HFFc6 (cell line): ENCODE results near the gene TWIST1. TPM values are rescaled to one million over a fixed set of nuclear protein-coding genes. Genes with fewer than 3 reads are reported as not detected.
A peak's percentile ranks its signal among the peaks of the same experiment; 100 is the strongest.

Experiments
- DNase-seq: peaks from one replicate; pipeline ENCODE4 v3.0.0-alpha.2; 2018
- H3K27ac Mint-ChIP-seq: 2 replicates; pipeline ENCODE4 v1.8.0; 2020; ENCODE audit warnings: mild to moderate bottlenecking, mixed read lengths
- H3K27me3 Mint-ChIP-seq: 2 replicates; pipeline ENCODE4 v1.8.0; 2021; ENCODE audit warnings: mild to moderate bottlenecking, moderate library complexity, mixed read lengths; ENCODE audit not compliant: insufficient read depth
- H3K36me3 Mint-ChIP-seq: 2 replicates; pipeline ENCODE4 v1.8.0; 2021; ENCODE audit warnings: low read depth, mixed read lengths
- H3K4me1 Mint-ChIP-seq: 2 replicates; pipeline ENCODE4 v1.8.0; 2020; ENCODE audit warnings: low read depth, mixed read lengths
- H3K4me3 Mint-ChIP-seq: 2 replicates; pipeline ENCODE4 v1.8.0; 2020; ENCODE audit warnings: mild to moderate bottlenecking, moderate library complexity, mixed read lengths
- H3K9me3 Mint-ChIP-seq: 2 replicates; pipeline ENCODE4 v1.8.0; 2020; ENCODE audit warnings: mild to moderate bottlenecking, mixed read lengths
- long read RNA-seq: library from polyadenylated mRNA; unstranded; transcript quantifications from one replicate; pipeline ENCODE4 v2.0.0, GENCODE V29; 2019
- total RNA-seq, 6 experiments: library from RNA; stranded (reverse); fragmentation: NEBNext Ultra II Directional; extraction: Animal tissue kit (Norgen Biotek cat#: 25700); gene quantifications; 2 replicates in 1 of 6; 3 replicates in 5 of 6; pipeline ENCODE4 v1.2.3, GENCODE V29; 2021
- TF ChIP-seq, protein P1 (sequence below): fragments of 200-600 bp; sonication (generic); IDR thresholded peaks from 2 replicates; pipeline ENCODE4 v1.5.0; 2021; ENCODE audit warnings: antibody characterized with exemption, mild to moderate bottlenecking

Gene TWIST1
- total RNA-seq = 10 to 100 TPM; 37.7 to 47.8 (median 46.9) TPM
- long read RNA-seq, partial matches to known transcripts = 13 of 17 reads
- long read RNA-seq, other reads (novel, unspliced or antisense) = 1 of 17 reads

DNA sequence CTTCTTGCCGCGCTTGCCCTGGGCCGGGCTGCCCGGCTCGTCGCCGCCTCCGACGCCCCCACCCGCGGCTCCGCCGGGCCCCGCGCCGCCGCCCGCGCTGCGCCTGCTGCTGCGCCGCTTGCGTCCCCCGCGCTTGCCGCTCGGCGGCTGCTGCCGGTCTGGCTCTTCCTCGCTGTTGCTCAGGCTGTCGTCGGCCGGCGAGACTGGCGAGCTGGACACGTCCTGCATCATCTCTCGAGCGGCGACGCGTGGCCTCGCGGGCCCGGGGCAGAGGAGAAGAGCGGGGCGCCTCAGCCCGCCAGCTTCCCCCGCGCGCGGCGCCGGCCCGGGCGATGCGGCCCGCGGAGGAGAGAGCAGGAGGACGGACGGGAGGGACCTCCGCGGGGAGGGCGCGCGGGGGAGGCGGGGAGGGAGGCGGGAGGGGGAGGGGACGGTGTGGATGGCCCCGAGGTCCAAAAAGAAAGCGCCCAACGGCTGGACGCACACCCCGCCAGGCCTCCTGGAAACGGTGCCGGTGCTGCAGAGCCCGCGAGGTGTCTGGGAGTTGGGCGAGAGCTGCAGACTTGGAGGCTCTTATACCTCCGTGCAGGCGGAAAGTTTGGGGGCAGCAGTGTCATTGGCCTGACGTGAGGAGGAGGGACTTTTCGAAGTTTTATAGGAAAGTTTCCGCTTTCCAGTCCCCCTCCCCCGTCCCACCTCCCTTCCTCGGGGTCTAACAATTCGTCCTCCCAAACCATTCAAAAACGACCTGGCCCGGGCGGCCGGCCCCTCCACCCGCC is at the start of gene TWIST1:
TWIST1 (minus strand) TSS at position 546 of the 779 bp plus-strand sequence; CDS start at position 231, 315 bp downstream.
- H3K4me1 Mint-ChIP-seq = peaks cover 65% of the 10 kb centered on the region
- no peaks in the 10 kb centered on the region for H3K9me3 Mint-ChIP-seq
- peaks cover 23% of the 10 kb centered on the region for H3K36me3 Mint-ChIP-seq
- H3K4me3 Mint-ChIP-seq = peak within 1 kb of the TSS; percentile 98
- TF ChIP-seq, protein P1, sequence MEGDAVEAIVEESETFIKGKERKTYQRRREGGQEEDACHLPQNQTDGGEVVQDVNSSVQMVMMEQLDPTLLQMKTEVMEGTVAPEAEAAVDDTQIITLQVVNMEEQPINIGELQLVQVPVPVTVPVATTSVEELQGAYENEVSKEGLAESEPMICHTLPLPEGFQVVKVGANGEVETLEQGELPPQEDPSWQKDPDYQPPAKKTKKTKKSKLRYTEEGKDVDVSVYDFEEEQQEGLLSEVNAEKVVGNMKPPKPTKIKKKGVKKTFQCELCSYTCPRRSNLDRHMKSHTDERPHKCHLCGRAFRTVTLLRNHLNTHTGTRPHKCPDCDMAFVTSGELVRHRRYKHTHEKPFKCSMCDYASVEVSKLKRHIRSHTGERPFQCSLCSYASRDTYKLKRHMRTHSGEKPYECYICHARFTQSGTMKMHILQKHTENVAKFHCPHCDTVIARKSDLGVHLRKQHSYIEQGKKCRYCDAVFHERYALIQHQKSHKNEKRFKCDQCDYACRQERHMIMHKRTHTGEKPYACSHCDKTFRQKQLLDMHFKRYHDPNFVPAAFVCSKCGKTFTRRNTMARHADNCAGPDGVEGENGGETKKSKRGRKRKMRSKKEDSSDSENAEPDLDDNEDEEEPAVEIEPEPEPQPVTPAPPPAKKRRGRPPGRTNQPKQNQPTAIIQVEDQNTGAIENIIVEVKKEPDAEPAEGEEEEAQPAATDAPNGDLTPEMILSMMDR = peak; percentile 9; the same call in 1 of the 2 replicates
- peak within 1 kb of the TSS; percentile 98 for H3K27ac Mint-ChIP-seq
- DNase-seq = peak; percentile 98
- peaks cover 5% of the 10 kb centered on the region for H3K27me3 Mint-ChIP-seq

GRCh38 chr7:19161671-19162070 is 44.2 kb upstream of the TWIST1 start:
- H3K9me3 Mint-ChIP-seq = no peaks in the 10 kb centered on the region
- TF ChIP-seq, protein P1 = no peak

GRCh38 chr7:19146699-19147098 is 29.3 kb upstream of the TWIST1 start:
- no peak overlapping the region for H3K4me3 Mint-ChIP-seq
- TF ChIP-seq, protein P1 = no peak
- no peak for DNase-seq
- no peak overlapping the region for H3K27ac Mint-ChIP-seq
- no peaks in the 10 kb centered on the region for H3K36me3 Mint-ChIP-seq
- peaks cover 15% of the 10 kb centered on the region for H3K27me3 Mint-ChIP-seq
- H3K4me1 Mint-ChIP-seq = no peaks in the 10 kb centered on the region
- no peaks in the 10 kb centered on the region for H3K9me3 Mint-ChIP-seq

More at GRCh38 chr7:19161671-19162070, 44.2 kb upstream of the TWIST1 start:
- Mint-ChIP-seq H3K27me3 (no peaks in the 10 kb centered on the region; the same call in 1 of the 2 replicates), H3K27ac (no peak overlapping the region), H3K4me3 (no peak overlapping the region), H3K36me3 (no peaks in the 10 kb centered on the region), H3K4me1 (peaks cover 12% of the 10 kb centered on the region)
- DNase-seq = no peak

DNA sequence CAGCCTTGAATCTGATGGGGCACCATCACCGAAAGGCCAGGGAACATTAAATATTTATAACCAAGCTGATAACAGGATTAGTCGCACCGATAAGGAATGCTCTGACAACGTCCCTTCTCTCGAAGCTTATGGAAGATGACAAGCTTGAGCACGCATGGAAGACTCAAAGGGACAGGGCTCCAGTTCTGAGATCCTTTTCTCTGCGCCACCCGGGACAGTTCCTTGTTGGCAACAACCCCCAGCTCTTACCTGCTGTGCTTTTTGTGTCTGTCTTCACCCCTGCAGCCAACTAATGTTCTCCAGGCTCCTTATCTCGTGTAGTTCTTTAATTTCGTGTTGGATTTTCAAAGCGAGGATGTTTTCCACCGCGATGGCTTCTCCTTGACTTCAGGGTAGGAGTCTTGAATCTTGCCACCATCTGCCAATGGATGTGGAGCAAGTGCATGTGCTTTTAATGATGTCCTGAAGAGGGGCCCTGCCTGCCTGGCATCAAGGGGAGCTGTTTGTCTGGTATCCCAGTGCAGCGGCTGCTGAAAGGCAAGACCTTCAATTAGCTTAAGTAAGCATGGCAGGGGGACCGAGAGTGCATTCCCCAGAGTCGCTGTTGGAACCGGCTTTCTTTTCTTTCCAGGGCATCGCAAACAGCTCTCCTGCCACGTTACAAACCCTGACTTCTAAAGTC is 28.1 kb upstream of the TWIST1 start:
- no peaks in the 10 kb centered on the region for H3K36me3 Mint-ChIP-seq
- no peaks in the 10 kb centered on the region for H3K4me1 Mint-ChIP-seq
- TF ChIP-seq, protein P1 = no peak
- H3K9me3 Mint-ChIP-seq = no peaks in the 10 kb centered on the region
- no peak for DNase-seq
- no peak overlapping the region for H3K27ac Mint-ChIP-seq
- peaks cover 11% of the 10 kb centered on the region for H3K27me3 Mint-ChIP-seq
- H3K4me3 Mint-ChIP-seq = no peak overlapping the region

DNA sequence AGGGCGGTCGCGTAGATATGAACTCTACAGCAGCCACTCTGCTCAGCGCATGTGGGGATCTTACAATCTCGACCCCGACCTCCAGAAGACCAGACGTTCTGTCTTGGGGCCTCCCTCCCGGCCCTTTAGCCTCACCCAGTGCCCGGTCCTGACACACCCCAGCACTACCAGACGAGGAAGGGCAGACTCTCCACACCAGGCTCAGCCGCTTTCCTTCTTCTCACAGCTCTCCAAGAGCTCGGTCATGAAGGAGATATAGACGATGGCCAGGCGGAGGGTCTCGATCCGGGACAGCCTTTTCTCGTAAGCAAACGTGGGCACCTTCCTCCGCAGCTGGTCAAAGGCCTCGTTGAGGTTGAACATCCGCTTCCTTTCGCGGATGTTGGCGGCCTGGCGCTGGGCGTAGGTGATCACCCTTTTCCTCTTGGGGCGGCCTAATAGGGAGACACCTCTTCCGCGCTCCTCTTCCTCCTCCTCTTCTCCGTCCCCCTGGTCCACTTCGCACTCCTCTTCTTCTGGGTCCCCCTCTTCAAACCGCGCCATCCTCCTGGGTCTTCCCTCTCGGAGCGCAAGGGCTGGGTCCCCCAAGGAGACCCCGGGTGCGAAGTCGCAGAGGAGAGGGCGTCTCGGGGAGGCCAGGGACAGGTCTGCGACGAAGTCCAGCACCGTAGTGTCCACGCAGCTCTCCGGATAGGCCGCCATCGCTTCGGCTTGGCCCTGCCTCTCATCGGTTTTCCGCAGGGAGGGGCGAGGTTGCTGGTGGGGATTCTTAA is 27.4 kb upstream of the TWIST1 start, which contains the start of gene FERD3L:
FERD3L (minus strand) TSS at position 761 of the 773 bp plus-strand sequence; CDS start at position 702, 59 bp downstream.
- Mint-ChIP-seq H3K36me3 (no peaks in the 10 kb centered on the region), H3K9me3 (no peaks in the 10 kb centered on the region), H3K27me3 (peaks cover 11% of the 10 kb centered on the region), H3K4me1 (peaks cover 6% of the 10 kb centered on the region; the same call in 1 of the 2 replicates), H3K4me3 (peak within 1 kb of the TSS; percentile 76; the same call in 1 of the 2 replicates), H3K27ac (no peak within 1 kb of the TSS)
- TF ChIP-seq, protein P1 = no peak
- no peak for DNase-seq
